Suprapubic skin (tissue), 4 donors: ENCODE measurements around the gene EHF.

Source experiments
- POLR2A ChIP-seq, 2 donors: fragments of 450-650 bp; IDR thresholded peaks; one replicate each; pipeline ENCODE4 v1.6.1; 2017; ENCODE audit warnings: antibody characterized with exemption in 2 of 2, mild to moderate bottlenecking in 2 of 2, moderate library complexity in 2 of 2
- POLR2AphosphoS5 ChIP-seq, 3 donors: sonication (generic); formaldehyde crosslinking; IDR thresholded peaks; one replicate each; pipeline ENCODE4 v1.6.1; 2017; ENCODE audit warnings: antibody characterized with exemption in 3 of 3
- TF ChIP-seq, protein P1 (sequence below), 2 donors: fragments of 200-600 bp in 1 of 2; fragments of 450-650 bp in 1 of 2; sonication (generic) in 1 of 2; IDR thresholded peaks; one replicate each; pipeline ENCODE4 v1.5.1; 2016 to 2019; ENCODE audit warnings: antibody characterized with exemption in 2 of 2, mild to moderate bottlenecking in 1 of 2, moderate library complexity in 1 of 2

DNA sequence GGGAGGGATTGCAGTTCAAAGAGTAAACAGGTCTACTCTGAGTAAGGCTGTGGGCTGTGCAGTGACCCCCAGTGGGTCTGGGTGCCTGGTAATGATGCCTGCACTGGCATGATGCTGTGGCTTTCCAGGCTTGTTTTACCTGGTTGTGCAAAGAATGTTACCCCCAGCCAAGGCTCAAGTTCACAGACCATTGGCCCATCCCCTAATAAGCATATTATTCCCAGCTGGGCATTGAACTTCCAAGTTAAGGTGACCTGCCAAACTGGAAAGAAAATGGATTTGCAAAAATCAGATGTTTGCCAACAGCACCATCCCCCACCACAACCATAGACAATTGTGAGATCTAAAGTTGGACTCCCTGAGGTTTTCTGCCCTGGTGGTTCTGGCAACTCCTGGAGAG is 7.9 kb upstream of the EHF start:
- TF ChIP-seq, protein P1, sequence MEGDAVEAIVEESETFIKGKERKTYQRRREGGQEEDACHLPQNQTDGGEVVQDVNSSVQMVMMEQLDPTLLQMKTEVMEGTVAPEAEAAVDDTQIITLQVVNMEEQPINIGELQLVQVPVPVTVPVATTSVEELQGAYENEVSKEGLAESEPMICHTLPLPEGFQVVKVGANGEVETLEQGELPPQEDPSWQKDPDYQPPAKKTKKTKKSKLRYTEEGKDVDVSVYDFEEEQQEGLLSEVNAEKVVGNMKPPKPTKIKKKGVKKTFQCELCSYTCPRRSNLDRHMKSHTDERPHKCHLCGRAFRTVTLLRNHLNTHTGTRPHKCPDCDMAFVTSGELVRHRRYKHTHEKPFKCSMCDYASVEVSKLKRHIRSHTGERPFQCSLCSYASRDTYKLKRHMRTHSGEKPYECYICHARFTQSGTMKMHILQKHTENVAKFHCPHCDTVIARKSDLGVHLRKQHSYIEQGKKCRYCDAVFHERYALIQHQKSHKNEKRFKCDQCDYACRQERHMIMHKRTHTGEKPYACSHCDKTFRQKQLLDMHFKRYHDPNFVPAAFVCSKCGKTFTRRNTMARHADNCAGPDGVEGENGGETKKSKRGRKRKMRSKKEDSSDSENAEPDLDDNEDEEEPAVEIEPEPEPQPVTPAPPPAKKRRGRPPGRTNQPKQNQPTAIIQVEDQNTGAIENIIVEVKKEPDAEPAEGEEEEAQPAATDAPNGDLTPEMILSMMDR (IDR thresholded peaks at IDR 0.05) = no peak
- TF ChIP-seq POLR2AphosphoS5 (IDR thresholded peaks at IDR 0.05) (no peak), POLR2A (IDR thresholded peaks at IDR 0.05) (no peak)
